Suprapubic skin (tissue), 4 donors: ENCODE data around the gene KCNK18. TPM values are rescaled to one million over a fixed set of nuclear protein-coding genes. Genes with fewer than 3 reads are reported as not detected.

Source experiments
- DNase-seq, 2 donors: peaks; one replicate each; pipeline ENCODE4 v3.0.0-alpha.2; 2019; ENCODE audit warnings: low spot score in 2 of 2
- H3K27ac ChIP-seq: fragments of 200-600 bp; sonication (generic); one replicate; pipeline ENCODE4 v1.5.1; 2019
- H3K27me3 ChIP-seq: fragments of 200-600 bp; sonication (generic); one replicate; pipeline ENCODE4 v1.5.1; 2019
- H3K36me3 ChIP-seq: fragments of 200-600 bp; sonication (generic); one replicate; pipeline ENCODE4 v1.5.1; 2019
- H3K4me1 ChIP-seq: fragments of 200-600 bp; sonication (generic); one replicate; pipeline ENCODE4 v1.5.1; 2019
- H3K4me3 ChIP-seq: fragments of 200-600 bp; sonication (generic); one replicate; pipeline ENCODE4 v1.5.1; 2019; ENCODE audit warnings: mild to moderate bottlenecking
- H3K9me3 ChIP-seq: fragments of 200-600 bp; sonication (generic); one replicate; pipeline ENCODE4 v1.5.1; 2019
- CTCF ChIP-seq, 2 donors: fragments of 200-600 bp in 1 of 2; fragments of 450-650 bp in 1 of 2; sonication (generic) in 1 of 2; IDR thresholded peaks; one replicate each; pipeline ENCODE4 v1.5.1; 2016 to 2019; ENCODE audit warnings: antibody characterized with exemption in 2 of 2, mild to moderate bottlenecking in 1 of 2, moderate library complexity in 1 of 2
- EP300 ChIP-seq: sonication (generic); formaldehyde crosslinking; IDR thresholded peaks from one replicate; pipeline ENCODE4 v1.6.1; 2017; ENCODE audit warnings: antibody characterized with exemption
- POLR2A ChIP-seq, 2 donors: fragments of 450-650 bp; IDR thresholded peaks; one replicate each; pipeline ENCODE4 v1.6.1; 2017; ENCODE audit warnings: antibody characterized with exemption in 2 of 2, mild to moderate bottlenecking in 2 of 2, moderate library complexity in 2 of 2
- POLR2AphosphoS5 ChIP-seq, 3 donors: sonication (generic); formaldehyde crosslinking; IDR thresholded peaks; one replicate each; pipeline ENCODE4 v1.6.1; 2017; ENCODE audit warnings: antibody characterized with exemption in 3 of 3
- WGBS: methylation state at CpG from one replicate; pipeline ENCODE4 v1.1.5; 2018; 5-methylcytosine and 5-hydroxymethylcytosine counted together
- total RNA-seq, 4 donors: library from RNA; depleted of rRNA; stranded (reverse); fragments of >200 nt; gene quantifications; one replicate each; pipeline ENCODE4 v1.1.0, GENCODE V29; 2016

KCNK18 gene
- total RNA-seq: not detected

DNA sequence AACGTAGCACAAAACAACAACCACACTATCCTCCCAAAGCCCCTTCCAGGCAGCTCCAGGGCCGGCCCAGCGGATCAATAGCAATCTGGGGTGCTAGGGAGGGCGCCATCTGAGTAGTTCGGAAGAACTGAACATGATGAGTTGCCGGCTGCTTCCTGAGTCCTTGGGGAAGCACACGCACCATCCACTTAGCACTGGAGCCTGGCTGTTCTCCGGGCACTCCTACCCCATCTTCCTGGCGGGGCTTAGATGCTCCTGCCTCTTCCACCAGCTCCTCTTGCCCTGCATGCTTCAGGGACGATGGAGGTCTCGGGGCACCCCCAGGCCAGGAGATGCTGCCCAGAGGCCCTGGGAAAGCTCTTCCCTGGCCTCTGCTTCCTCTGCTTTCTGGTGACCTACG, at the start of gene KCNK18:
Gene KCNK18 (plus strand): TSS at position 301 of the 400 bp plus-strand sequence. CDS start 0 bp downstream, at position 301.
- no peak for DNase-seq
- Histone ChIP-seq H3K36me3 (no peaks in the 10 kb centered on the region), H3K4me3 (no peak within 1 kb of the TSS), H3K27me3 (peaks cover 27% of the 10 kb centered on the region), H3K27ac (no peak within 1 kb of the TSS), H3K4me1 (no peaks in the 10 kb centered on the region), H3K9me3 (no peaks in the 10 kb centered on the region)
- no peak for TF ChIP-seq POLR2A (IDR thresholded peaks at IDR 0.05)
- TF ChIP-seq EP300: no peak
- 84% methylated on average over 12 of the region's 12 CpGs for WGBS

GRCh38 chr10:117148284-117148683, 49.0 kb upstream of the KCNK18 start:
- Histone ChIP-seq H3K36me3 (no peaks in the 10 kb centered on the region), H3K4me3 (no peak overlapping the region), H3K27ac (no peak overlapping the region), H3K9me3 (no peaks in the 10 kb centered on the region), H3K4me1 (peaks cover 3% of the 10 kb centered on the region), H3K27me3 (peaks cover 88% of the 10 kb centered on the region)
- DNase-seq: no peak
- 60% methylated on average over 3 of the region's 3 CpGs for WGBS
- TF ChIP-seq CTCF (IDR thresholded peaks at IDR 0.05) (no peak), POLR2AphosphoS5 (IDR thresholded peaks at IDR 0.05) (no peak), POLR2A (IDR thresholded peaks at IDR 0.05) (no peak), EP300 (no peak)

DNA sequence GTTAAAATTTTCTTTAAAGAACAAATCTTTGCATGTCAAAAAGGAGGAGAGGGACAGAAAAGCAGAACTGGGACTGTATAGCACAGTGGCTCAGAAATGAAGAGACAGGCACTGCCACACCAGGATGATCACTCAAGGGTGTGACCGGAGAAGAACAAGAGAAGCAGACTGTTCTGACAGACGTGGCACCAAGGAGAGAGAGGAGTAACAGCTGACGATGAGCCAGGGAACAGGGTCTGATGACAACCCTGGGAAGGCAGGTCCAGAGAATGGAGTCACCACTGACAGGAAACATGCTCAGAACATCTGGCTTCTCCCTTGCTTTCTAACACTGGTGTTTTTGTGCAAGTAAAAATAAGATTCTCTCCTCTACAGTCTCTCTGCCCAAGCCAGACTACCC, 44.6 kb upstream of the KCNK18 start:
- WGBS: 32% methylated on average over 3 of the region's 3 CpGs
- peaks cover 3% of the 10 kb centered on the region for H3K4me1 ChIP-seq
- no peak for TF ChIP-seq CTCF (IDR thresholded peaks at IDR 0.05)
- no peak for TF ChIP-seq POLR2AphosphoS5 (IDR thresholded peaks at IDR 0.05)
- no peak for TF ChIP-seq POLR2A (IDR thresholded peaks at IDR 0.05)
- TF ChIP-seq EP300: no peak
- DNase-seq: no peak
- peaks cover 89% of the 10 kb centered on the region for H3K27me3 ChIP-seq
- H3K27ac ChIP-seq: no peak overlapping the region
- H3K4me3 ChIP-seq: no peak overlapping the region
- no peaks in the 10 kb centered on the region for H3K36me3 ChIP-seq
- no peaks in the 10 kb centered on the region for H3K9me3 ChIP-seq

DNA sequence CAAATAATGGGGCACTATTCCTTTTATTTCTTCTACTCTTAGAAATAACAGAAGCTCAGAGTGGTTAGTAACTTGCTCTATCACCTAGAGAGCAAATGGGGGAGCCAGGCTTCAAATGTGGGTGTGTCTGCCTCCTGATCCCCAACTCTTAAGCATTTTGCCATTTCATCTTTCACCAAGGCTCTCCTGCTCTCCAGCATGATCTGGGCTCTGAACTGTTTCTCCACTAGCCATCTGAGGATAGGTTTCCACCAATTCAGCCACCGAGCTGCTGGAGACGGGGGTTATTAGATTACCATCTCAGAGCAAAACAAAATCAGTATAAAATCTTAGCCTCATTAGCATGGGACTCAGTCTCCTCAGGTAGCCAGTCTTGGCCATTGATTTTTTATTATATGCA, 39.0 kb upstream of the KCNK18 start:
- H3K27me3 ChIP-seq: peaks cover 99% of the 10 kb centered on the region
- DNase-seq: no peak
- no peaks in the 10 kb centered on the region for H3K36me3 ChIP-seq
- H3K4me1 ChIP-seq: peaks cover 12% of the 10 kb centered on the region
- no peak overlapping the region for H3K27ac ChIP-seq
- no peak overlapping the region for H3K4me3 ChIP-seq
- TF ChIP-seq EP300: no peak
- no peak for TF ChIP-seq POLR2A (IDR thresholded peaks at IDR 0.05)
- TF ChIP-seq CTCF (IDR thresholded peaks at IDR 0.05): no peak
- TF ChIP-seq POLR2AphosphoS5 (IDR thresholded peaks at IDR 0.05): no peak
- 29% methylated on average over 2 of the region's 2 CpGs for WGBS
- H3K9me3 ChIP-seq: no peaks in the 10 kb centered on the region

DNA sequence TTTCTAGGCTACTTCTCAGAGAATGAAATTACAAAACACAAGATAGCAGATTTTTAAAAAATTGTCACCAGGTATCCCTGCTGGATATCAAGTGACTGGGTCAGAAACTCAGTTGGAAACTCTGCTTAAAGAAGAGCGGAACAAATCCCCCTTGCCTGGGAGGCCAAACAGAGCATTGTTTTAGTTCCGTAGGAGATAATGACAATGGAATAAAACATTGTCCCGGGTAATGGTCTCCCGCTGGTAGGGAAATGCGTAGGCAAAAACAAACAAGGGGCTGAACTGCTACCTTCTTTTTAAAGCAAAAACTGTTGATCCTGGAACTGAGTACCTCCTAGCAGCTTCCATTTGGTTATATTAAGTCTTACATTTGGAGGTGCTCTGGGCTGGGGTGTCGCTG, 37.9 kb upstream of the KCNK18 start:
- peaks cover 19% of the 10 kb centered on the region for H3K4me1 ChIP-seq
- DNase-seq: no peak
- TF ChIP-seq EP300 (no peak), CTCF (IDR thresholded peaks at IDR 0.05) (no peak), POLR2A (IDR thresholded peaks at IDR 0.05) (no peak), POLR2AphosphoS5 (IDR thresholded peaks at IDR 0.05) (no peak)
- 18% methylated on average over 6 of the region's 6 CpGs for WGBS
- peaks cover 100% of the 10 kb centered on the region for H3K27me3 ChIP-seq
- H3K36me3 ChIP-seq: no peaks in the 10 kb centered on the region
- H3K9me3 ChIP-seq: no peaks in the 10 kb centered on the region
- no peak overlapping the region for H3K4me3 ChIP-seq
- H3K27ac ChIP-seq: no peak overlapping the region

- peaks cover 100% of the 10 kb centered on the region for H3K27me3 ChIP-seq
- no peaks in the 10 kb centered on the region for H3K36me3 ChIP-seq
- H3K4me1 ChIP-seq: peaks cover 31% of the 10 kb centered on the region
- H3K27ac ChIP-seq: no peak overlapping the region
- no peak overlapping the region for H3K4me3 ChIP-seq
- no peaks in the 10 kb centered on the region for H3K9me3 ChIP-seq
- WGBS: 18% methylated on average over 5 of the region's 5 CpGs
- no peak for TF ChIP-seq POLR2A (IDR thresholded peaks at IDR 0.05)
- TF ChIP-seq EP300: no peak
- TF ChIP-seq POLR2AphosphoS5 (IDR thresholded peaks at IDR 0.05): no peak
- no peak for TF ChIP-seq CTCF (IDR thresholded peaks at IDR 0.05)
- DNase-seq: no peak
These were observed 36.7 kb upstream of the KCNK18 start for GRCh38 chr10:117160567-117160966.
